ENCODE data around the gene CRB3. TPM values are rescaled to one million over a fixed set of nuclear protein-coding genes. Genes with fewer than 3 reads are reported as not detected.
A peak's percentile ranks its signal among the peaks of the same experiment; 100 is the strongest.

The CRB3 gene
- total RNA-seq, 4 donors from 2014 or later, result 57.9 to 391 (median 229) TPM

GRCh38 chr19:6473647-6474046 is 9.6 kb downstream of the CRB3 start:
- Histone ChIP-seq H3K27me3 (peaks cover 19% of the 10 kb centered on the region), H3K4me1 (peaks cover 4 to 17% (median 11%) of the 10 kb centered on the region in 4 donors), H3K36me3 (no peaks in the 10 kb centered on the region), H3K4me3 (no peak overlapping the region), H3K9me3 (no peaks in the 10 kb centered on the region), H3K27ac (no peak overlapping the region)
- in situ Hi-C loops (cut with MboI; ENCODE audit: low pct_ligation_motif_present in 1 of 4, low pct_unique_long_range_greater_than_20kb in 1 of 4, low sequenced_read_pairs in 3 of 4) (no loop called here), intact Hi-C loops (cut with DNase I; ENCODE audit: low total_unique reads) (no loop called here)
- no peak for TF ChIP-seq POLR2AphosphoS5 (IDR thresholded peaks at IDR 0.05)
- TF ChIP-seq, protein P1, sequence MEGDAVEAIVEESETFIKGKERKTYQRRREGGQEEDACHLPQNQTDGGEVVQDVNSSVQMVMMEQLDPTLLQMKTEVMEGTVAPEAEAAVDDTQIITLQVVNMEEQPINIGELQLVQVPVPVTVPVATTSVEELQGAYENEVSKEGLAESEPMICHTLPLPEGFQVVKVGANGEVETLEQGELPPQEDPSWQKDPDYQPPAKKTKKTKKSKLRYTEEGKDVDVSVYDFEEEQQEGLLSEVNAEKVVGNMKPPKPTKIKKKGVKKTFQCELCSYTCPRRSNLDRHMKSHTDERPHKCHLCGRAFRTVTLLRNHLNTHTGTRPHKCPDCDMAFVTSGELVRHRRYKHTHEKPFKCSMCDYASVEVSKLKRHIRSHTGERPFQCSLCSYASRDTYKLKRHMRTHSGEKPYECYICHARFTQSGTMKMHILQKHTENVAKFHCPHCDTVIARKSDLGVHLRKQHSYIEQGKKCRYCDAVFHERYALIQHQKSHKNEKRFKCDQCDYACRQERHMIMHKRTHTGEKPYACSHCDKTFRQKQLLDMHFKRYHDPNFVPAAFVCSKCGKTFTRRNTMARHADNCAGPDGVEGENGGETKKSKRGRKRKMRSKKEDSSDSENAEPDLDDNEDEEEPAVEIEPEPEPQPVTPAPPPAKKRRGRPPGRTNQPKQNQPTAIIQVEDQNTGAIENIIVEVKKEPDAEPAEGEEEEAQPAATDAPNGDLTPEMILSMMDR (IDR thresholded peaks at IDR 0.05), result no peak
- no peak for TF ChIP-seq POLR2A (IDR thresholded peaks at IDR 0.05)
- 52 to 56% methylated on average over 5 to 9 of the region's 9 CpGs for WGBS, 2 donors (ENCODE audit: low coverage in 1 of 2)
- DNase-seq, result no peak

GRCh38 chr19:6475321-6476108 is 11.4 kb downstream of the CRB3 start:
- 36% methylated on average over 40 of the region's 52 CpGs; no CpG with 5 or more reads in 1 of the 2 donors for WGBS, 2 donors (ENCODE audit: low coverage in 1 of 2)
- no peak for DNase-seq
- H3K9me3 ChIP-seq, result no peaks in the 10 kb centered on the region
- in situ Hi-C loops (cut with MboI; ENCODE audit: low pct_ligation_motif_present in 1 of 4, low pct_unique_long_range_greater_than_20kb in 1 of 4, low sequenced_read_pairs in 3 of 4) (no loop called here), intact Hi-C loops (cut with DNase I; ENCODE audit: low total_unique reads) (no loop called here)
- peaks cover 4 to 17% (median 11%) of the 10 kb centered on the region in 4 donors for H3K4me1 ChIP-seq
- H3K27me3 ChIP-seq, result peaks cover 19% of the 10 kb centered on the region
- no peaks in the 10 kb centered on the region for H3K36me3 ChIP-seq
- TF ChIP-seq EP300 (IDR thresholded peaks at IDR 0.05; ENCODE audit: low read depth), result no peak
- no peak for TF ChIP-seq POLR2A (IDR thresholded peaks at IDR 0.05)
- TF ChIP-seq POLR2AphosphoS5 (IDR thresholded peaks at IDR 0.05), result no peak
- TF ChIP-seq, protein P1 (IDR thresholded peaks at IDR 0.05), result no peak
- no peak overlapping the region for H3K27ac ChIP-seq
- H3K4me3 ChIP-seq, result peak overlapping the region in 2 of 4 donors; percentile 2 to 37

- H3K27me3 ChIP-seq, result peaks cover 19% of the 10 kb centered on the region
- no peaks in the 10 kb centered on the region for H3K36me3 ChIP-seq
- peaks cover 4 to 17% (median 13%) of the 10 kb centered on the region in 4 donors for H3K4me1 ChIP-seq
- in situ Hi-C loops (cut with MboI; ENCODE audit: low pct_ligation_motif_present in 1 of 4, low pct_unique_long_range_greater_than_20kb in 1 of 4, low sequenced_read_pairs in 3 of 4), result no loop called here
- peak overlapping the region in 2 of 4 donors; percentile 24 to 37 for H3K4me3 ChIP-seq
- intact Hi-C loops (cut with DNase I; ENCODE audit: low total_unique reads), result no loop called here
- H3K9me3 ChIP-seq, result no peaks in the 10 kb centered on the region
- H3K27ac ChIP-seq, result peak overlapping the region in 2 of 4 donors; percentile 26 to 40
- peak; percentile 94 for DNase-seq
- 28 to 60% methylated on average over 2 to 18 of the region's 33 CpGs for WGBS, 2 donors (ENCODE audit: low coverage in 1 of 2)
- TF ChIP-seq EP300 (IDR thresholded peaks at IDR 0.05; ENCODE audit: low read depth), result no peak
- TF ChIP-seq POLR2A (IDR thresholded peaks at IDR 0.05), result no peak
- TF ChIP-seq, protein P1 (IDR thresholded peaks at IDR 0.05), result no peak
- no peak for TF ChIP-seq POLR2AphosphoS5 (IDR thresholded peaks at IDR 0.05)
Measured at GRCh38 chr19:6476155-6476895, 12.3 kb downstream of the CRB3 start.

DNA sequence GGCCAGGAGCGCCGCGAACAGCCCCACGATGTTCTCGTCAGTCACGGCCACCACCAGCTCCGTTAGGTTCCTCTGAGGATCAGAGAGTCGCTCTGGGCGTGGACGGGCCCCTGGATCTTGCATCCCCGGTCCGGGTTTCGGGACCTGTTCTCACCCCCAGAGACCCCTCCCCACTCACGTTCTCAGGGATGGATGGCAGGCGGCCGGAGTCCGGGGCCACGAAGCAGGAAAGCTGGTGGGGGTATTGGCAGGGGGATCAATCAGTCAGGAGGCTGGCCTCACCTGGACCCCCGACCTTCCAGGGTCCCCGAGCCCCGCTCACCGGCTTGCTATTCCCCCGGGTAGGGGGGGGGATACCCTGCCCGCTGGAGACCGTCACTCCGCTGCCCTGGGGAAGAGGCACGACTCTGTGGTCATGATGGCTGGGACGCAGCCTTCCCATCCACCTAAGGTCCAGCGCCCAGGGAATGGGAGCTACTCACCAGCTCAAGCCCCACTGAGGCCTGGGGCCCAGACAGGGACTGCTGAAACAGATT is 12.9 kb downstream of the CRB3 start:
- DNase-seq, result no peak

More for the DNA sequence above, 12.9 kb downstream of the CRB3 start:
- peaks cover 4 to 17% (median 13%) of the 10 kb centered on the region in 4 donors for H3K4me1 ChIP-seq
- no peak for TF ChIP-seq POLR2AphosphoS5 (IDR thresholded peaks at IDR 0.05)
- no peak for TF ChIP-seq EP300 (IDR thresholded peaks at IDR 0.05; ENCODE audit: low read depth)
- TF ChIP-seq, protein P1 (IDR thresholded peaks at IDR 0.05), result no peak
- no peak for TF ChIP-seq POLR2A (IDR thresholded peaks at IDR 0.05)
- H3K36me3 ChIP-seq, result no peaks in the 10 kb centered on the region
- WGBS, 2 donors (ENCODE audit: low coverage in 1 of 2), result 42% methylated on average over 29 of the region's 29 CpGs; no CpG with 5 or more reads in 1 of the 2 donors
- H3K27me3 ChIP-seq, result peaks cover 19% of the 10 kb centered on the region
- no peaks in the 10 kb centered on the region for H3K9me3 ChIP-seq
- in situ Hi-C loops (cut with MboI; ENCODE audit: low pct_ligation_motif_present in 1 of 4, low pct_unique_long_range_greater_than_20kb in 1 of 4, low sequenced_read_pairs in 3 of 4) (no loop called here), intact Hi-C loops (cut with DNase I; ENCODE audit: low total_unique reads) (no loop called here)
- peak overlapping the region in 2 of 4 donors; percentile 24 to 37 for H3K4me3 ChIP-seq
- H3K27ac ChIP-seq, result peak overlapping the region in 2 of 4 donors; percentile 26 to 40
